Keratinocyte (primary cell): Measurements from ENCODE around the gene PLA2G2D. TPM values are rescaled to one million over a fixed set of nuclear protein-coding genes. Genes with fewer than 3 reads are reported as not detected.

Experiments
- DNase-seq: peaks from one replicate; pipeline ENCODE4 v3.0.0-alpha.2; 2011; ENCODE audit warnings: low read depth, missing footprints, low spot score
- FAIRE-seq: peaks from 2 replicates; lab custom pipeline; 2011; peaks lifted over from hg19 to GRCh38; lab: Jason Lieb, UNC
- H2AFZ ChIP-seq: 2 replicates; pipeline ENCODE4 v1.6.0; 2012; ENCODE audit warnings: low read length, control low read depth, inconsistent platforms; ENCODE audit not compliant: control insufficient read depth
- H3K27ac ChIP-seq: 2 replicates; pipeline ENCODE4 v1.5.1; 2011; ENCODE audit warnings: low read length; ENCODE audit not compliant: control insufficient read depth, insufficient read depth
- H3K27me3 ChIP-seq: 3 replicates; pipeline ENCODE4 v1.6.0; 2011; ENCODE audit warnings: low read length; ENCODE audit not compliant: control insufficient read depth, insufficient read depth; ENCODE audit errors: extremely low read depth
- H3K36me3 ChIP-seq, 2 experiments: 2 replicates in 1 of 2; 3 replicates in 1 of 2; pipeline ENCODE4 v1.5.1; 2011; ENCODE audit warnings: low read length in 2 of 2, mild to moderate bottlenecking in 1 of 2; ENCODE audit not compliant: control insufficient read depth in 2 of 2, insufficient read depth in 2 of 2; ENCODE audit errors: extremely low read depth in 1 of 2
- H3K4me1 ChIP-seq: 3 replicates; pipeline ENCODE4 v1.5.1; 2011; ENCODE audit warnings: low read length; ENCODE audit not compliant: control insufficient read depth, insufficient read depth; ENCODE audit errors: extremely low read depth
- H3K4me2 ChIP-seq: 3 replicates; pipeline ENCODE4 v1.6.0; 2011; ENCODE audit warnings: low read depth, low read length; ENCODE audit not compliant: control insufficient read depth, insufficient read depth; ENCODE audit errors: extremely low read depth
- H3K4me3 ChIP-seq, 3 experiments: fragments of 200-600 bp in 1 of 3; sonication (generic) in 1 of 3; 2 replicates in 2 of 3; 3 replicates in 1 of 3; pipeline ENCODE4 v1.5.1; 2011 to 2016; ENCODE audit warnings: low read length in 3 of 3, mild to moderate bottlenecking in 3 of 3, control low read depth in 2 of 3, inconsistent platforms in 1 of 3, low read depth in 1 of 3, mixed read lengths in 1 of 3, mixed run types in 1 of 3, moderate library complexity in 1 of 3; ENCODE audit not compliant: control insufficient read depth in 2 of 3, insufficient read depth in 2 of 3; ENCODE audit errors: extremely low read depth in 1 of 3
- H3K79me2 ChIP-seq: 2 replicates; pipeline ENCODE4 v1.6.0; 2012; ENCODE audit warnings: low read length; ENCODE audit not compliant: control insufficient read depth, insufficient read depth
- H3K9ac ChIP-seq: 3 replicates; pipeline ENCODE4 v1.6.0; 2011; ENCODE audit warnings: low read length; ENCODE audit not compliant: control insufficient read depth, insufficient read depth; ENCODE audit errors: extremely low read depth
- H3K9me1 ChIP-seq: 3 replicates; pipeline ENCODE4 v1.6.0; 2011; ENCODE audit warnings: low read length; ENCODE audit not compliant: control insufficient read depth, insufficient read depth; ENCODE audit errors: extremely low read depth
- H3K9me3 ChIP-seq: 2 replicates; pipeline ENCODE4 v1.5.1; 2012; ENCODE audit warnings: low read depth, low read length; ENCODE audit not compliant: control insufficient read depth
- H4K20me1 ChIP-seq: 3 replicates; pipeline ENCODE4 v1.6.0; 2011; ENCODE audit warnings: low read length; ENCODE audit not compliant: control insufficient read depth, insufficient read depth; ENCODE audit errors: extremely low read depth
- EZH2 ChIP-seq: IDR thresholded peaks from one replicate; pipeline ENCODE4 v1.6.1; 2012; ENCODE audit warnings: inconsistent platforms, mild to moderate bottlenecking, low read length, moderate library complexity
- dilution Hi-C: fragments of 300-500 bp; cut with MboI; formaldehyde crosslinking; loops from one replicate; pipeline ENCODE4 v1.7.0; 2020; ENCODE audit warnings: low sequenced_read_pairs; ENCODE audit not compliant: extremely low pct_ligation_motif_present
- polyA minus RNA-seq, 3 experiments: library from RNA; depleted of rRNA, polyadenylated mRNA; stranded (reverse); fragments of >200 nt; gene quantifications; 1 replicate in 1 of 3; 2 replicates in 1 of 3; 3 replicates in 1 of 3; pipeline ENCODE4 v1.2.3, GENCODE V29; 2011
- polyA plus RNA-seq, 5 experiments: library from polyadenylated mRNA; depleted of rRNA in 3 of 5; stranded (reverse) in 3 of 5; stranded (forward) in 1 of 5; unstranded in 1 of 5; fragments of >200 nt; gene quantifications; 1 replicate in 1 of 5; 2 replicates in 3 of 5; 3 replicates in 1 of 5; pipeline versions ENCODE4 v1.2.1 to v1.2.3, GENCODE V29; 2011 to 2012; ENCODE audit warnings: missing spikeins in 2 of 5, low read depth in 1 of 5, low replicate concordance in 1 of 5
- TF ChIP-seq, protein P1 (sequence below), 3 experiments: IDR thresholded peaks in 1 of 3; conservative IDR thresholded peaks in 1 of 3; optimal IDR thresholded peaks in 1 of 3; 2 replicates in 2 of 3; 3 replicates in 1 of 3; pipeline versions ENCODE3 to v1.5.1; 2011; ENCODE audit warnings: low read length in 3 of 3, mild to moderate bottlenecking in 3 of 3, moderate library complexity in 2 of 3, control low read depth in 1 of 3, inconsistent platforms in 1 of 3; ENCODE audit not compliant: insufficient read depth in 2 of 3; ENCODE audit errors: extremely low read depth in 1 of 3

The PLA2G2D gene, protein sequence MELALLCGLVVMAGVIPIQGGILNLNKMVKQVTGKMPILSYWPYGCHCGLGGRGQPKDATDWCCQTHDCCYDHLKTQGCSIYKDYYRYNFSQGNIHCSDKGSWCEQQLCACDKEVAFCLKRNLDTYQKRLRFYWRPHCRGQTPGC
- polyA plus RNA-seq (not detected in 3 replicates), polyA minus RNA-seq (not detected in 3 replicates)
- polyA plus RNA-seq (2011; ENCODE audit: low read depth): not detected
- not detected in 2 replicates for polyA plus RNA-seq (2011; cell fraction: cytosol; rRNA removed)
- not detected in 2 replicates for polyA plus RNA-seq (2011; cell fraction: nucleus; rRNA removed)
- polyA plus RNA-seq (2012; ENCODE audit: low replicate concordance): not detected in 2 replicates
- not detected for polyA minus RNA-seq (2011; cell fraction: cytosol; rRNA and poly(A)+ RNA removed)
- not detected in 2 replicates for polyA minus RNA-seq (2011; cell fraction: nucleus; rRNA and poly(A)+ RNA removed)

DNA sequence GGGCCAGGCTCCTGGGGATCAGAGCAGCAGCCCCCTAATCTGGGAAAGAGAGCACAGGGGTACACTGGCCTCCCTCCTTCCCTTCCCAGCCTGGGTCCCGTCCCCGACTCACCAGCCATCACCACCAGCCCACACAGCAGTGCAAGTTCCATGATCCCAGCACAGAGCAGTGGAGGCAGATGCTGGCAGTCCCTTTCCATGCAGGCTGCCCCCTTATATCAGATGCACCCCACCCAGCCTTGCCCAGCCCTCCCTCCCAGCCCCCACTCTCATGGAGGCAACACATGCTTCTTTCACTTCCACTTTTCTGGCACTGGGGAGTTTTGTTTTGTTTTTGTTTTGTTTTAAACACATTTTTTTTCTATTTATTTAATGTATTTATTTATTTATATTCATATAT, at the start of gene PLA2G2D:
TSS of gene PLA2G2D (minus strand) at position 190 of the 400 bp plus-strand sequence. CDS start at position 152, 38 bp downstream.
- FAIRE-seq: no peak
- H3K9me3 ChIP-seq: no peaks in the 10 kb centered on the region
- dilution Hi-C loops: no loop called here

DNA sequence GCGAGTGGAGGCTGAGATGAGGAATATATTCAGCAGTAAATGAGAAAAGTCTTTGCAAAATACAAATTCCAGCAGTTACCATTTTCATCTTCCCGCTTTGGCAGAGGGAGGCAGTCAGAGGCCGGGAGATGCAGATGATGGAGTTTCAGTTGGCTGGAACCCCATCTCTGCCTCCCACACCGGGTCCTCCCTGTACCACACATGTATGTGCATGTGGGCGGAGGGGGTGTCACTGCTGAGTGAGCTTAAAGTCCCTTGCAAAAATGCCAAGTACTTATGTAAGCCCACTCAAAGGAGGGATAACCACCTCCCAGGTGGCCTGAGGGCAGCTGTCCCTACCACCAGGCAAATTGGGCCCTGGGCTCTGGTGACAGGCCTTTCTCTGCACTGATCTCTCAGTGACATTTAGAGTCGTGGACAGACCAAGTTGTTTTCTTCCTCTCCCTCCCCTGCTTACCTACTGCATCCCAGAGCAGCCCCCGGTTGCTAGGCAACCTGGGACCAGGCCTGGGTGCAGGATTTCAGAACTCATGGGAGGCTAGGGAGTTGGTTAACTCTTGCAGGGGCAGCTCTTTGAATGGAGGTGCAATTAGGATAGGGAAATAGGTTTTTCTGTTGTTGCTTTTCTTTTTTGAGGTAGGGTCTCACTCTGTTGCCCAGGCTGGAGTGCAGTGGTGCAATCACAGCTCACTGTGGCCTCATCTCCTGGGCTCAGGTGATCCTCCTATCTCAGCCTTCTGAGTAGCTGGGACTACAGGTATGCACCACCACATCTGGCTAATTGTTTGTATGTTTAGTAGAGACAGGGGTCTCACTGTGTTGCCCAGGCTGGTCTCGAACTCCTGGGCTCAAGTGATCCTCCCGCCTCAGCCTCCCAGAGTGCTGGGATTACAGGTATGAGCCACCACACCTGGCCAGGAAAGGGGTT, 49.5 kb upstream of the PLA2G2D start:
- dilution Hi-C loops: no loop called here
- no peaks in the 10 kb centered on the region for H4K20me1 ChIP-seq
- no peak for DNase-seq
- no peak overlapping the region for H3K27ac ChIP-seq
- H3K4me1 ChIP-seq: peaks cover 26% of the 10 kb centered on the region
- no peak overlapping the region for H3K4me2 ChIP-seq
- H3K9me3 ChIP-seq: peaks cover 2% of the 10 kb centered on the region
- no peaks in the 10 kb centered on the region for H3K36me3 ChIP-seq
- TF ChIP-seq EZH2: no peak
- TF ChIP-seq, protein P1, sequence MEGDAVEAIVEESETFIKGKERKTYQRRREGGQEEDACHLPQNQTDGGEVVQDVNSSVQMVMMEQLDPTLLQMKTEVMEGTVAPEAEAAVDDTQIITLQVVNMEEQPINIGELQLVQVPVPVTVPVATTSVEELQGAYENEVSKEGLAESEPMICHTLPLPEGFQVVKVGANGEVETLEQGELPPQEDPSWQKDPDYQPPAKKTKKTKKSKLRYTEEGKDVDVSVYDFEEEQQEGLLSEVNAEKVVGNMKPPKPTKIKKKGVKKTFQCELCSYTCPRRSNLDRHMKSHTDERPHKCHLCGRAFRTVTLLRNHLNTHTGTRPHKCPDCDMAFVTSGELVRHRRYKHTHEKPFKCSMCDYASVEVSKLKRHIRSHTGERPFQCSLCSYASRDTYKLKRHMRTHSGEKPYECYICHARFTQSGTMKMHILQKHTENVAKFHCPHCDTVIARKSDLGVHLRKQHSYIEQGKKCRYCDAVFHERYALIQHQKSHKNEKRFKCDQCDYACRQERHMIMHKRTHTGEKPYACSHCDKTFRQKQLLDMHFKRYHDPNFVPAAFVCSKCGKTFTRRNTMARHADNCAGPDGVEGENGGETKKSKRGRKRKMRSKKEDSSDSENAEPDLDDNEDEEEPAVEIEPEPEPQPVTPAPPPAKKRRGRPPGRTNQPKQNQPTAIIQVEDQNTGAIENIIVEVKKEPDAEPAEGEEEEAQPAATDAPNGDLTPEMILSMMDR (optimal IDR thresholded peaks at IDR 0.05 in 1 of 3, IDR thresholded peaks at IDR 0.05 in 1 of 3, conservative IDR thresholded peaks at IDR 0.05 in 1 of 3; ENCODE audit: extremely low read depth in 1 of 3, insufficient read depth in 2 of 3, low read length in 3 of 3): no peak
- H3K4me3 ChIP-seq: no peak overlapping the region
- H3K27me3 ChIP-seq: no peaks in the 10 kb centered on the region
- no peak overlapping the region for H2AFZ ChIP-seq
- no peak overlapping the region for H3K9ac ChIP-seq
- FAIRE-seq: no peak
- no peaks in the 10 kb centered on the region for H3K9me1 ChIP-seq
- no peaks in the 10 kb centered on the region for H3K79me2 ChIP-seq

More for the DNA sequence above, at the start of gene PLA2G2D:
- Histone ChIP-seq H3K9ac (no peak within 1 kb of the TSS), H3K4me3 (no peak within 1 kb of the TSS), H3K79me2 (no peaks in the 10 kb centered on the region), H2AFZ (no peak within 1 kb of the TSS), H3K36me3 (no peaks in the 10 kb centered on the region), H3K4me2 (no peak within 1 kb of the TSS), H3K9me1 (no peaks in the 10 kb centered on the region), H3K27me3 (peaks cover 9% of the 10 kb centered on the region), H3K4me1 (peaks cover 5% of the 10 kb centered on the region), H4K20me1 (no peaks in the 10 kb centered on the region), H3K27ac (no peak within 1 kb of the TSS)
- DNase-seq: no peak
- TF ChIP-seq, protein P1 (optimal IDR thresholded peaks at IDR 0.05 in 1 of 3, IDR thresholded peaks at IDR 0.05 in 1 of 3, conservative IDR thresholded peaks at IDR 0.05 in 1 of 3; ENCODE audit: extremely low read depth in 1 of 3, insufficient read depth in 2 of 3, low read length in 3 of 3): no peak
- no peak for TF ChIP-seq EZH2
